OCI-LY7 (cell line): ENCODE data around the gene GNPDA1.

Experiments
- CTCF ChIP-seq: fragments of 200-600 bp; sonication (generic); conservative IDR thresholded peaks from 2 replicates; pipeline ENCODE4 v1.5.1; 2014; ENCODE audit warnings: mild to moderate bottlenecking, antibody characterized with exemption, low read length, moderate library complexity, mixed read lengths
- EZH2phosphoT487 ChIP-seq: fragments of 200-600 bp; sonication (generic); IDR thresholded peaks from 2 replicates; pipeline ENCODE4 v1.6.1; 2018; ENCODE audit warnings: low read depth, borderline replicate concordance, mild to moderate bottlenecking, mixed run types, antibody characterized with exemption, low read length, moderate library complexity, mixed read lengths

DNA sequence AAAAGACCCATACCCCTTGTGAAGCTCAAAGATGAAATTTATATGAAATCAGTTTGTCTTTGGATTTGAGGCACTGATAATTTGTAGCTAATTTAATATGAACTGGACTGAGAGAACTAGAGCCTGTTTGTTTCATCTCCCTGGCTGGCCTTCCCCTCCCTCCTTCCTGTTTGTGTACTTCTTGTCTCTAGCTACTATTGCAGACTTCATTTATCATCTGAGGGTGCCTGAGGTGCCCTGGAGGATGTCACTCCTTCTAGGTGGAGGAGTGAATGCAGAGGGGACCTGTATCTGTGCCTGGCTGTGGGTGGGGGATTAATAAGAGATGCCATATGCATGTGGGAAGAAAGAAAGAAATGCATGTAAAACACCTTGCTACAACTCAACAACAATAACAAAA, 22.2 kb upstream of the GNPDA1 start:
- no peak for TF ChIP-seq CTCF
- no peak for TF ChIP-seq EZH2phosphoT487
